HCT116 (cell line): Measurements from ENCODE around the gene MRPS16. TPM values are rescaled to one million over a fixed set of nuclear protein-coding genes. Genes with fewer than 3 reads are reported as not detected.

Experiments
- ATAC-seq: fragments of 200-7000 bp; cut with Tn5 transposase; 2 replicates; pipeline ENCODE4 v1.9.1; 2020; ENCODE audit warnings: mild to moderate bottlenecking, moderate library complexity
- BruUV-seq: library from RNA; stranded (reverse); fragments of 400-500 nt; replicated peaks from 2 replicates; lab custom pipeline; 2021; lab: Mats Ljungman, UMichigan
- CTCF ChIA-PET: fragments of 300-600 bp; sonication (Branson Sonifier 250); formaldehyde crosslinking; loops from one replicate; lab custom pipeline; 2021; ENCODE audit warnings: antibody characterized with exemption; lab: Charles Lee
- POLR2A ChIA-PET: fragments of 300-600, 350-600 bp; sonication (Branson Sonifier 250); formaldehyde crosslinking; loops from one replicate; lab custom pipeline; 2021; ENCODE audit warnings: antibody characterized with exemption; lab: Charles Lee
- RAD21 ChIA-PET, 2 experiments: fragments of 300-600 bp; sonication (Branson Sonifier 250); formaldehyde crosslinking; loops; one replicate each; lab custom pipeline; 2023; ENCODE audit warnings: low total read pairs in 2 of 2; ENCODE audit not compliant: uncharacterized antibody in 2 of 2, unreplicated experiment in 2 of 2, low non-redundant PET in 1 of 2; lab: Charles Lee
- DNase-seq: peaks from one replicate; pipeline ENCODE4 v3.0.0-alpha.2; 2010; ENCODE audit warnings: low read depth, low spot score
- H2AFZ ChIP-seq: fragments of 200-600 bp; shearing (Covaris generic), sonication (generic); 2 replicates; pipeline ENCODE4 v1.6.1; 2017; ENCODE audit warnings: low read depth, mixed run types, mixed read lengths, antibody characterized with exemption, low read length; ENCODE audit not compliant: poor library complexity, severe bottlenecking
- H3K27ac ChIP-seq: 2 replicates; pipeline ENCODE4 v1.5.1; 2012; ENCODE audit warnings: low read depth, low read length
- H3K27me3 ChIP-seq: fragments of 200-600 bp; sonication (generic); 2 replicates; pipeline ENCODE4 v1.6.1; 2016; ENCODE audit warnings: mixed run types, low read length, mixed read lengths; ENCODE audit not compliant: insufficient read depth
- H3K36me3 ChIP-seq, 2 experiments: fragments of 200-500 bp in 1 of 2; fragments of 200-600 bp in 1 of 2; sonication (Bioruptor generic) in 1 of 2; sonication (generic) in 1 of 2; 2 replicates each; pipeline versions ENCODE4 v1.5.1 to v1.6.1; 2014 to 2016; ENCODE audit warnings: low read length in 2 of 2, inconsistent platforms in 1 of 2, mixed read lengths in 1 of 2, mixed run types in 1 of 2; ENCODE audit not compliant: insufficient read depth in 2 of 2, control insufficient read depth in 1 of 2
- H3K4me1 ChIP-seq, 2 experiments: fragments of 200-600 bp in 1 of 2; sonication (generic) in 1 of 2; 2 replicates each; pipeline versions ENCODE4 v1.5.1 to v1.6.1; 2012 to 2017; ENCODE audit warnings: low read length in 2 of 2, inconsistent platforms in 1 of 2, mild to moderate bottlenecking in 1 of 2, mixed read lengths in 1 of 2, mixed run types in 1 of 2, moderate library complexity in 1 of 2; ENCODE audit not compliant: insufficient read depth in 2 of 2, control insufficient read depth in 1 of 2
- H3K4me2 ChIP-seq: fragments of 200-600 bp; sonication (generic); 2 replicates; pipeline ENCODE4 v1.6.1; 2017; ENCODE audit warnings: mixed run types, low read length, mixed read lengths
- H3K4me3 ChIP-seq, 2 experiments: fragments of 200-600 bp in 1 of 2; sonication (generic) in 1 of 2; replicated peaks in 1 of 2; 2 replicates each; pipeline ENCODE4 v1.5.1; 2011 to 2016; ENCODE audit warnings: low read length in 2 of 2, control low read depth in 1 of 2, low read depth in 1 of 2, mild to moderate bottlenecking in 1 of 2, mixed read lengths in 1 of 2, mixed run types in 1 of 2
- H3K79me2 ChIP-seq: fragments of 200-600 bp; sonication (generic); 2 replicates; pipeline ENCODE4 v1.6.1; 2017; ENCODE audit warnings: mild to moderate bottlenecking, mixed run types, low read length, moderate library complexity, mixed read lengths; ENCODE audit not compliant: insufficient read depth
- H3K9ac ChIP-seq: fragments of 200-600 bp; sonication (generic); 2 replicates; pipeline ENCODE4 v1.6.1; 2016; ENCODE audit warnings: low read length, mixed read lengths
- H3K9me2 ChIP-seq: fragments of 200-600 bp; sonication (generic), shearing (Covaris generic); 2 replicates; pipeline ENCODE4 v1.6.1; 2017; ENCODE audit warnings: mixed run types, mild to moderate bottlenecking, moderate library complexity; ENCODE audit not compliant: insufficient read depth
- H3K9me3 ChIP-seq, 2 experiments: fragments of 200-500 bp in 1 of 2; fragments of 200-600 bp in 1 of 2; sonication (Bioruptor generic) in 1 of 2; sonication (generic) in 1 of 2; 2 replicates each; pipeline ENCODE4 v1.6.1; 2014 to 2017; ENCODE audit warnings: low read length in 2 of 2, mixed read lengths in 2 of 2, inconsistent platforms in 1 of 2, low read depth in 1 of 2, mild to moderate bottlenecking in 1 of 2, mixed run types in 1 of 2, moderate library complexity in 1 of 2; ENCODE audit not compliant: control insufficient read depth in 1 of 2, insufficient read depth in 1 of 2
- H4K20me1 ChIP-seq: fragments of 200-600 bp; sonication (generic), shearing (Covaris generic); 2 replicates; pipeline ENCODE4 v1.6.1; 2017; ENCODE audit warnings: mixed run types, mild to moderate bottlenecking, moderate library complexity; ENCODE audit not compliant: insufficient read depth
- EGR1 ChIP-seq: IDR thresholded peaks from 2 replicates; pipeline ENCODE4 v1.6.1; 2012; ENCODE audit warnings: low read depth
- ELF1 ChIP-seq: IDR thresholded peaks from 2 replicates; pipeline ENCODE4 v1.6.1; 2012; ENCODE audit warnings: low read depth, borderline replicate concordance
- EZH2phosphoT487 ChIP-seq: fragments of 200-600 bp; IDR thresholded peaks from 2 replicates; pipeline ENCODE4 v1.6.1; 2018; ENCODE audit warnings: antibody characterized with exemption, borderline replicate concordance
- FOSL1 ChIP-seq: IDR thresholded peaks from 2 replicates; pipeline ENCODE4 v1.6.1; 2012; ENCODE audit warnings: low read depth
- JUND ChIP-seq: IDR thresholded peaks from 2 replicates; pipeline ENCODE4 v1.6.1; 2012
- POLR2A ChIP-seq: IDR thresholded peaks from 2 replicates; pipeline ENCODE4 v1.7.0; 2011; ENCODE audit warnings: borderline replicate concordance; ENCODE audit not compliant: insufficient read depth, insufficient read length; ENCODE audit errors: extremely low read depth
- SRF ChIP-seq: IDR thresholded peaks from 2 replicates; pipeline ENCODE4 v1.6.1; 2012; ENCODE audit warnings: low read depth
- ZNF274 ChIP-seq: fragments of 200-500 bp; sonication (Bioruptor generic); IDR thresholded peaks from 2 replicates; pipeline ENCODE4 v1.6.1; 2014; ENCODE audit warnings: mild to moderate bottlenecking, low read depth, low read length, inconsistent platforms
- intact Hi-C: fragments of 100-400 bp; cut with micrococcal nuclease; formaldehyde crosslinking; loops from 2 replicates; pipeline ENCODE4 v1.10.0; 2022
- total RNA-seq: library from RNA; stranded (reverse); gene quantifications from one replicate; pipeline ENCODE4 v1.2.1, GENCODE V29; 2021; ENCODE audit not compliant: unreplicated experiment
- TF ChIP-seq, protein P1 (sequence below), 3 experiments: fragments of 200-600 bp in 1 of 3; sonication (generic) in 1 of 3; IDR thresholded peaks in 2 of 3; conservative IDR thresholded peaks in 1 of 3; 2 replicates each; pipeline ENCODE4 v1.5.1; 2012 to 2017; ENCODE audit warnings: low read depth in 2 of 3, low read length in 2 of 3, antibody characterized with exemption in 1 of 3, borderline replicate concordance in 1 of 3, control low read depth in 1 of 3, mild to moderate bottlenecking in 1 of 3, mixed read lengths in 1 of 3, mixed run types in 1 of 3, moderate library complexity in 1 of 3; ENCODE audit not compliant: insufficient read depth in 1 of 3
- TF ChIP-seq, protein P2 (sequence below): IDR thresholded peaks from 2 replicates; pipeline ENCODE4 v1.6.1; 2011; ENCODE audit warnings: mild to moderate bottlenecking, low read length, moderate library complexity; ENCODE audit not compliant: insufficient replicate concordance; ENCODE audit errors: extremely low read depth
- TF ChIP-seq, protein P3 (sequence below): IDR thresholded peaks from 2 replicates; pipeline ENCODE4 v1.6.1; 2012
- TF ChIP-seq, protein P4 (sequence below): IDR thresholded peaks from 2 replicates; pipeline ENCODE4 v1.6.1; 2012
- TF ChIP-seq, protein P5 (sequence below): IDR thresholded peaks from 2 replicates; pipeline ENCODE4 v1.6.1; 2012; ENCODE audit warnings: low read depth

Gene MRPS16
- total RNA-seq, 1 experiment from 2014 or later = 122 TPM

DNA sequence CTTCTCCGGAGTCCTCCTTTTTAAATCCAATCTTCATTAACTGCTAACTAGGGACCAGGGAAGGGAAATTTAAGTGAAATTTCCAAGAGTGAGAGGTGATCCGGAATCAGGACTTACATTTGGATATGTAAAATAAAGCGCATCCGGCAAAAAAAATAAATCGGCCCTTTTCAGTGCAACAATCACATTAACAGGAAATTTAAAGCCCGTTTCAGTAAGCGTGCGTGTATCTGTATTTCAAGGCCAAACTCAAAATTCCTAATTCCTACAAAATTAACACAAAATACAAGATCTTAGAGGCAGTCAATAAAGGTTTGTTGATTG, 6.2 kb downstream of the MRPS16 start (continued):
- TF ChIP-seq, protein P1, sequence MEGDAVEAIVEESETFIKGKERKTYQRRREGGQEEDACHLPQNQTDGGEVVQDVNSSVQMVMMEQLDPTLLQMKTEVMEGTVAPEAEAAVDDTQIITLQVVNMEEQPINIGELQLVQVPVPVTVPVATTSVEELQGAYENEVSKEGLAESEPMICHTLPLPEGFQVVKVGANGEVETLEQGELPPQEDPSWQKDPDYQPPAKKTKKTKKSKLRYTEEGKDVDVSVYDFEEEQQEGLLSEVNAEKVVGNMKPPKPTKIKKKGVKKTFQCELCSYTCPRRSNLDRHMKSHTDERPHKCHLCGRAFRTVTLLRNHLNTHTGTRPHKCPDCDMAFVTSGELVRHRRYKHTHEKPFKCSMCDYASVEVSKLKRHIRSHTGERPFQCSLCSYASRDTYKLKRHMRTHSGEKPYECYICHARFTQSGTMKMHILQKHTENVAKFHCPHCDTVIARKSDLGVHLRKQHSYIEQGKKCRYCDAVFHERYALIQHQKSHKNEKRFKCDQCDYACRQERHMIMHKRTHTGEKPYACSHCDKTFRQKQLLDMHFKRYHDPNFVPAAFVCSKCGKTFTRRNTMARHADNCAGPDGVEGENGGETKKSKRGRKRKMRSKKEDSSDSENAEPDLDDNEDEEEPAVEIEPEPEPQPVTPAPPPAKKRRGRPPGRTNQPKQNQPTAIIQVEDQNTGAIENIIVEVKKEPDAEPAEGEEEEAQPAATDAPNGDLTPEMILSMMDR (IDR thresholded peaks at IDR 0.05 in 2 of 3, conservative IDR thresholded peaks at IDR 0.05 in 1 of 3; ENCODE audit: borderline replicate concordance in 1 of 3, insufficient read depth in 1 of 3, low read depth in 2 of 3, low read length in 2 of 3) = no peak
- TF ChIP-seq, protein P2, sequence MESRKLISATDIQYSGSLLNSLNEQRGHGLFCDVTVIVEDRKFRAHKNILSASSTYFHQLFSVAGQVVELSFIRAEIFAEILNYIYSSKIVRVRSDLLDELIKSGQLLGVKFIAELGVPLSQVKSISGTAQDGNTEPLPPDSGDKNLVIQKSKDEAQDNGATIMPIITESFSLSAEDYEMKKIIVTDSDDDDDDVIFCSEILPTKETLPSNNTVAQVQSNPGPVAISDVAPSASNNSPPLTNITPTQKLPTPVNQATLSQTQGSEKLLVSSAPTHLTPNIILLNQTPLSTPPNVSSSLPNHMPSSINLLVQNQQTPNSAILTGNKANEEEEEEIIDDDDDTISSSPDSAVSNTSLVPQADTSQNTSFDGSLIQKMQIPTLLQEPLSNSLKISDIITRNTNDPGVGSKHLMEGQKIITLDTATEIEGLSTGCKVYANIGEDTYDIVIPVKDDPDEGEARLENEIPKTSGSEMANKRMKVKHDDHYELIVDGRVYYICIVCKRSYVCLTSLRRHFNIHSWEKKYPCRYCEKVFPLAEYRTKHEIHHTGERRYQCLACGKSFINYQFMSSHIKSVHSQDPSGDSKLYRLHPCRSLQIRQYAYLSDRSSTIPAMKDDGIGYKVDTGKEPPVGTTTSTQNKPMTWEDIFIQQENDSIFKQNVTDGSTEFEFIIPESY = no peak
- TF ChIP-seq, protein P3, sequence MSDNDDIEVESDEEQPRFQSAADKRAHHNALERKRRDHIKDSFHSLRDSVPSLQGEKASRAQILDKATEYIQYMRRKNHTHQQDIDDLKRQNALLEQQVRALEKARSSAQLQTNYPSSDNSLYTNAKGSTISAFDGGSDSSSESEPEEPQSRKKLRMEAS = no peak
- TF ChIP-seq POLR2A (no peak), JUND (no peak)

DNA sequence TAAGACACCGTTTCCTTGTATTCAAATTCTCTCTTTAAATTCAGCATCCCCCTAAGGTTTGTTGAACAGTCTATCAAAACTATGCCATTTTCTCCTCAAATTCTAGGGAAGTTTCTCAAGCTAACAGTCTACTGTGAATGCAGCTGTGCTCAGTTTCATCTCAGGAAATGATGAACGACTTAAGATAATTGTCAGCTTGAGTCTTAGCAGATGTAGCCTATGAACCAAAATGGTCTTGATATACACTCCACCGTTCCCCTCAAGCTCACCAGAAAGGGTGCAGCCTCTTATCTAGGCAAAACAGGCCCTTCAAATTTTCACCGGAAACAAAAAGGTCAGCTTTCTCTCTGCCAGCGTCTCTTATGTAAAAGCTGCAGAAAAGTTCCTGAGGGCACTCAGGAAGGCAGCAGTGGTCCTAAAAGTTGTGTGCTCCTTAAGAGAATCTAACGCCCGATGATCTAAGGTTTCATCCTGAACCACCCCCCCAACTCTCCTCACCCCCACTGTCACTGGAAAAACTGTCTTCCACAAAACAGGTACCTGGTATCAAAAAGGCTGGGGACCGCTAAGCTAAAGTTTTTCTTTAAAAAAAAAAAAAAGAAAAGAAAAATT, 7.5 kb downstream of the MRPS16 start:
- no peak overlapping the region for H3K27ac ChIP-seq
- ChIA-PET POLR2A (no interaction called here), RAD21 (no interaction called here), CTCF (no interaction called here)
- DNase-seq (no peak), ATAC-seq (no peak)
- H3K9me2 ChIP-seq = no peaks in the 10 kb centered on the region
- H4K20me1 ChIP-seq = peaks cover 10% of the 10 kb centered on the region; the same call in 1 of the 2 replicates
- H3K27me3 ChIP-seq = no peaks in the 10 kb centered on the region
- H3K4me3 ChIP-seq = no peak overlapping the region
- peaks cover 12 to 26% of the 10 kb centered on the region in 2 experiments for H3K4me1 ChIP-seq
- H3K36me3 ChIP-seq = peaks cover 41 to 57% of the 10 kb centered on the region in 2 experiments
- BruUV-seq = no TSS peak
- no peak overlapping the region for H3K9ac ChIP-seq
- intact Hi-C loops = loop anchor here (5.0 kb wide), 2 partner anchors 382 to 397 kb away; partner anchors contain the start of gene MYOZ1
- peaks cover 85% of the 10 kb centered on the region for H3K79me2 ChIP-seq
- H2AFZ ChIP-seq = no peak overlapping the region
- no peak overlapping the region; the same call in 1 of the 2 replicates for H3K4me2 ChIP-seq
- no peaks in the 10 kb centered on the region for H3K9me3 ChIP-seq
- TF ChIP-seq, protein P1 (IDR thresholded peaks at IDR 0.05 in 2 of 3, conservative IDR thresholded peaks at IDR 0.05 in 1 of 3; ENCODE audit: borderline replicate concordance in 1 of 3, insufficient read depth in 1 of 3, low read depth in 2 of 3, low read length in 2 of 3) = no peak
- TF ChIP-seq ELF1 (no peak), EGR1 (no peak), EZH2phosphoT487 (no peak), SRF (no peak), ZNF274 (no peak), FOSL1 (no peak)
- TF ChIP-seq, protein P3 = no peak
- TF ChIP-seq, protein P4, sequence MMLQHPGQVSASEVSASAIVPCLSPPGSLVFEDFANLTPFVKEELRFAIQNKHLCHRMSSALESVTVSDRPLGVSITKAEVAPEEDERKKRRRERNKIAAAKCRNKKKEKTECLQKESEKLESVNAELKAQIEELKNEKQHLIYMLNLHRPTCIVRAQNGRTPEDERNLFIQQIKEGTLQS = no peak
- TF ChIP-seq, protein P5, sequence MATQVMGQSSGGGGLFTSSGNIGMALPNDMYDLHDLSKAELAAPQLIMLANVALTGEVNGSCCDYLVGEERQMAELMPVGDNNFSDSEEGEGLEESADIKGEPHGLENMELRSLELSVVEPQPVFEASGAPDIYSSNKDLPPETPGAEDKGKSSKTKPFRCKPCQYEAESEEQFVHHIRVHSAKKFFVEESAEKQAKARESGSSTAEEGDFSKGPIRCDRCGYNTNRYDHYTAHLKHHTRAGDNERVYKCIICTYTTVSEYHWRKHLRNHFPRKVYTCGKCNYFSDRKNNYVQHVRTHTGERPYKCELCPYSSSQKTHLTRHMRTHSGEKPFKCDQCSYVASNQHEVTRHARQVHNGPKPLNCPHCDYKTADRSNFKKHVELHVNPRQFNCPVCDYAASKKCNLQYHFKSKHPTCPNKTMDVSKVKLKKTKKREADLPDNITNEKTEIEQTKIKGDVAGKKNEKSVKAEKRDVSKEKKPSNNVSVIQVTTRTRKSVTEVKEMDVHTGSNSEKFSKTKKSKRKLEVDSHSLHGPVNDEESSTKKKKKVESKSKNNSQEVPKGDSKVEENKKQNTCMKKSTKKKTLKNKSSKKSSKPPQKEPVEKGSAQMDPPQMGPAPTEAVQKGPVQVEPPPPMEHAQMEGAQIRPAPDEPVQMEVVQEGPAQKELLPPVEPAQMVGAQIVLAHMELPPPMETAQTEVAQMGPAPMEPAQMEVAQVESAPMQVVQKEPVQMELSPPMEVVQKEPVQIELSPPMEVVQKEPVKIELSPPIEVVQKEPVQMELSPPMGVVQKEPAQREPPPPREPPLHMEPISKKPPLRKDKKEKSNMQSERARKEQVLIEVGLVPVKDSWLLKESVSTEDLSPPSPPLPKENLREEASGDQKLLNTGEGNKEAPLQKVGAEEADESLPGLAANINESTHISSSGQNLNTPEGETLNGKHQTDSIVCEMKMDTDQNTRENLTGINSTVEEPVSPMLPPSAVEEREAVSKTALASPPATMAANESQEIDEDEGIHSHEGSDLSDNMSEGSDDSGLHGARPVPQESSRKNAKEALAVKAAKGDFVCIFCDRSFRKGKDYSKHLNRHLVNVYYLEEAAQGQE = no peak
